HT-29 (cell line): ENCODE measurements around the gene CHRFAM7A. TPM values are rescaled to one million over a fixed set of nuclear protein-coding genes. Genes with fewer than 3 reads are reported as not detected.
"Not testable (repeated sequence)": the region's sequence is repeated elsewhere in the genome, so short reads cannot be mapped to it uniquely, and the experiment has no call there.

ENCODE experiments used
- DNase-seq: peaks from one replicate; pipeline ENCODE4 v3.0.0-alpha.2; 2015; ENCODE audit warnings: low spot score
- total RNA-seq: library from RNA; depleted of rRNA; stranded (reverse); fragments of >200 nt; shearing (Covaris generic); gene quantifications from 2 replicates; pipeline ENCODE4 v1.2.3, GENCODE V29; 2014; rRNA removed

The CHRFAM7A gene
- total RNA-seq, result not detected in 2 replicates

GRCh38 chr15:30392766-30393663 lies at the start of gene CHRFAM7A:
CHRFAM7A (minus strand) TSS chr15:30393540; CDS start chr15:30383351, 10,189 bp downstream.
- not testable (repeated sequence) for DNase-seq

- not testable (repeated sequence) for DNase-seq
These were observed 45.0 kb upstream of the CHRFAM7A start for GRCh38 chr15:30438348-30438747.

- DNase-seq, result not testable (repeated sequence)
These were observed 42.5 kb upstream of the CHRFAM7A start for GRCh38 chr15:30435878-30436277.

DNA sequence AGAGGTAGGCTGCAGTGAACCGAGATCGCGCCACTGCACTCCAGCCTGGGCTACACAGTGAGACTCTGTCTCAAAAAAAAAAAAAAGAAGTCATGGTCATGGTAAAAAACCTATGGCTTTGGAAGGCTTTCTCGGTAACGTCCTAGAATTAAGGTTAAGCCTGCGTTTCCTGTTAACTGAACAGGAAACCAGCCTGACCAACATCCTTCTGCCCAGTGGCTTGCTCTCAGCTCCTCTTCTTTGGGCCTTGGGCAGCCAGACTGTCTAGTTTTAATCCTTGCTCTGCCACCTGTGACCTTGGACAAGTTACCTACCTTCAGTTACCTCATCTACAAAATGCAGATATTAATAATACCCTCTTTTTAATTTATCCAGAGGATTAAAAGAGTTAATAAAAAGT lies 27.4 kb upstream of the CHRFAM7A start:
- not testable (repeated sequence) for DNase-seq

DNA sequence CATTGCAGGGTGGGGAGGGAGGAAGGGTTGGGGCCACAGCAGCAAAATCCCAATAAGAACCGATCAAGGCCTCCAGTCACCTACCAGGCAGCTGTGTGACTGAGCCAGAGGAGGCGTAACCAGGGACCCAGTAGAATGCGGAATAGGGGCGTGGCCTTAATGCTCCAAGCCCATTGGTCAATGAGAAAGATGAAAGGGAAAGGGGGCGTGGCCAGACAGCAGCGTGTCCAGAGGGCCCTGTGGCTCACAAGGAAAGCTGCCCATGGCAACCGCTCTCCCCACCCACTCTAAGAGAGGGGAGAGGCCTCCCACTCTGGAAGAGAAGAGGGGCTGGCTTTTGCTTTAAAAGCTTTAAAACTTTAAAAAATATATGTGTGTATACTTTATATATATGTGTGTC lies 20.8 kb upstream of the CHRFAM7A start, which contains the start of gene GOLGA8R:
Gene GOLGA8R, minus strand, starts transcription at position 101 of the 400 bp plus-strand sequence. Its CDS starts 98 bp downstream, at position 3.
- DNase-seq, result not testable (repeated sequence)

- not testable (repeated sequence) for DNase-seq
These were observed 14.3 kb upstream of the CHRFAM7A start for GRCh38 chr15:30407636-30408035.

DNA sequence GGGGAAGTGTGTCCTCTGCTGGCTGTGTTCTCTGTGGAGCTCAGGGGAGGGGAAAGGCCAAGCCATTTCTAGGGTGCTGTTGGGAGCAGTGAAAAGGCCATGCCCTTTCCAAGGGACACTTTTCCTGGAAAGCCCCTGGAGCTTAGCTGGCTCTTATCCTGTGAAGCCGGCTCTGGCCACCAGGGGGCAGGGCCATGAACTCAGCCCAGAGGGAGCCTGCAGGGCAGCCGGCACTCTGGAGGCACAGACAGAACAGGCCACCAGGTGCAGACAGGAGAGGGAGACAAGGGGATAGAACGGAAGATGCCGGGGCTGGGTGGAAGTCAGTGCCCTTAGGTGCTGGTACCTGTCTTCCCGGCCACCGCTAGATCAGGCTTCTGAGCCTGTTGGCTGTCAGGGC lies 5.6 kb upstream of the CHRFAM7A start:
- not testable (repeated sequence) for DNase-seq

DNA sequence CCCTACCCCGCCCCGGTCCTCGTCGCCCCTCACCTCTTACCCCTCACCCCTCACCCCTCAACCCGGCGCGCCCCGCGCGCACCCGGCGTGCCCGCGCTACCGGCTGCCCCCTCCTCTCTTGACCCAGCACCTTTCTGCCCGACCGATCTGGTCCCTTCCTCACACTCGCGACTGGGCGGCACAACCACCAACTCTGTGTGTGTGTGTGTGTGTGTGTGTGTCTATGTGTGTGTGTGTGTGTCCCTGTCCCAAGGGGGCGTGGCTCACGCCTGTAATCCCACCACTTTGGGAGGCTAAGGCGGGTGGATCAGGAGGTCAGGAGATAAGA lies 288 bp upstream of the CHRFAM7A start:
- DNase-seq, result not testable (repeated sequence)

GRCh38 chr15:30386318-30386887 lies 6.9 kb downstream of the CHRFAM7A start:
- not testable (repeated sequence) for DNase-seq

DNA sequence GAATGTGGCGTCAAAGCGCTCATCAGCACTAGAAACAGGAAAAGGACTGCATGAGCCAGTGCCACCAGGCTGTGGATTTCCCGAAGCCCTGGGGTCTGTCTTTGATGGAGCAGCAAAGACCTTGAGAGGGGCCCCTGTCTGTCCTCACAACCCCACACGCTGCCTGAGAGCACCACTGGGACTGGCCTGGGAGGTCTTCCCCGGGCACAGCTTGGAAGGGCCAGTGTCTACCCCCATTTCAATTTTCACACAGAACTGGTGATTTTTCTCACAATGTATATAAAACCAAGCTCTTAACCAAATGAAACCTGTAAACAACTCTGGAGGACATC lies 16.3 kb downstream of the CHRFAM7A start:
- DNase-seq, result not testable (repeated sequence)

- not testable (repeated sequence) for DNase-seq
These were observed 16.8 kb downstream of the CHRFAM7A start for GRCh38 chr15:30376375-30377081.

DNA sequence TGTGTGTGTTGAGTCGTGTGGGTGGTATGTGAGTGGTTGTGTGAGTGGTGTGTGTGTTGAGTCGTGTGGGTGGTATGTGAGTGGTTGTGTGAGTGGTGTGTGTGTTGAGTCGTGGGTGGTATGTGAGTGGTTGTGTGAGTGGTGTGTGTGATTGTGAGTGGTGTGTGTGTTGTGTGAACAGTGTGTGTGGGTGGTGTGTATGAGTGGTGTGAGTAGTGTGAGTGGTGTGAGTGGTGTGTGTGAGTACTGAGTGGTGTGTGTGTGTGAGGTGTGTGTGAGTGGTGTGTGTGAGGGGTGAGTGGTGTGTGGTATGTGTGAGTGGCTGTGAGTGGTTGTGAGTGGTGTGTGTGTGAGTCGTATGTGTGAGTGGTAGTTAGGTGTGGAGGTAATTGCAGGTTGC lies 17.5 kb downstream of the CHRFAM7A start:
- DNase-seq, result not testable (repeated sequence)

GRCh38 chr15:30374862-30375261 lies 18.5 kb downstream of the CHRFAM7A start:
- DNase-seq, result not testable (repeated sequence)

- DNase-seq, result not testable (repeated sequence)
These were observed 25.1 kb downstream of the CHRFAM7A start for GRCh38 chr15:30368271-30368670.

GRCh38 chr15:30367246-30367645 lies 26.1 kb downstream of the CHRFAM7A start:
- DNase-seq, result not testable (repeated sequence)

DNA sequence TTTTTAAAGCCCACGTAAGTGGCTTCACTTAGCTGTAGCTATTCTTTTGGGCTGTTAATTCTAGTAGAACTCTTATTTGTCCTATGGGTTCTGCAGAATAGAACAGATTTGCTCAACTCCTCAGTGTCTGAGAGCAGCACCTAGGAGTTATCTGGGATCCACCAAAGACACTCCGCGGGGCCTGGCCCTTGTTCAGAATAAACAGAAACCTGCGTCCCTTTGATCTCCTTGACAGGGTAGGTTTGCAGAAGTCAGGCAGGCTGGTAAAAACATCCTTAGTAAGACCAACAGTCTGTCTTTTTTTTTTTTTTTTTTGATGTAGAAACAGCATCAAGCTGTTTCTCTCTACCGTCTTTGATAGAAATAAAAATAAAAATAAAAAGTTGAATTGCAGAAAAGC lies 31.9 kb downstream of the CHRFAM7A start:
- DNase-seq, result not testable (repeated sequence)

DNA sequence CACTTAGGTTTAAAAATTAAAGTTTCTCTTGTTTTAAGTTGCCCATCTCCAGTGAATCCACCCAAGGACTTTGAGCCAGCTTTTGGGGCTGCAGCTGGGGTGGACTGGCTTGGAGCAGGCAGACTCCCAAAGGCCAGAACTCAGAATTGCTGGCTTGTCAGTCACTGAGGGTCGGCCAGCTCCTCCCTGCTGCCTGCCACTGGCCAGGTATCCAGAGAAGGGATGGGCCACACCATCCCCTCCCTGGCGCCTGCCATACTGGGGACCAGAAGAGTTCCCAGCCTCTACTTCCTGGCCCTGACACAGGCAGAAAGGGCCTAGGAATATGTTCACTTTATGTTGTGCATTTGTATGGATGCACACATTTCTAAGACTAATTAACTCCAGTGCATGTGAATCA lies 32.4 kb downstream of the CHRFAM7A start:
- DNase-seq, result not testable (repeated sequence)

DNA sequence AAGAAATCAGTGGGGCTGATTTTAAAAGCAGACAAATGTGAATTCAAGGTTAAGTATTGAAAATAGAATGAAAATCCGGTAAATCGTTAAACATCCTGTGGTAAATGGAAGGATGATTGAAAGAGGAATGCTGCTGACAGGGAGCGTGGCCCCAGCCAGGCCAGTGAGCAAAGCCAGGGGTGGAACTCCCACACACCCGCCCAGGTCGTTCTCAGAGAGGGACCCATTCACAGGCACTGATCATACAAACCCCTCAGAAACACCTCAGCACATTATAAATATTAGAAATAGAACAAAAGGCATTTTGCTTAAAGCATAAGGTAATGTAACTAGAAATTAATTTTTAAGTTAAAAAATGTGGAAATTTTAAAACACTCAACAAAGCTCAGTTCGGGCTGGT lies 38.3 kb downstream of the CHRFAM7A start:
- not testable (repeated sequence) for DNase-seq

- not testable (repeated sequence) for DNase-seq
These were observed 43.5 kb downstream of the CHRFAM7A start for GRCh38 chr15:30349803-30350202.

DNA sequence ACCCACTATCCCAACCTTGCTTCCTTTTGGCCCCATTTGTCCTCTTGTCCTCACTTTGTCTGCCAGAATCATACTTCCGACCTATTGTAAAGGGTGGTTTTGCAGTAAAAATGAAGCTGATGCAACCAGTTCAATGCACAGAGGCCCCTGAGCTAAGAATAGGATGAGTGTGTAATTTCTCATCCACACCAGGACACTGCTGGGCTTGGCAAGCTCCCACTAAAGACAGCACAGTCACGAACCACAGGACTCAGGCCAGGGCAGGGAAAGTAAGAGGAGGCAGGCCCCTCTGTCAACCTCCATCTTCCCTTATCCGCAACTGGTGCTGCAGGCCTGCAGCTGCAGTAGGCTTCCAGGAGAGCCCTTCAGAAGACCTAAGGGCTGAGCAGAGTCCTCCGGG lies 56.8 kb downstream of the CHRFAM7A start:
- not testable (repeated sequence) for DNase-seq

- not testable (repeated sequence) for DNase-seq
These were observed 59.2 kb downstream of the CHRFAM7A start for GRCh38 chr15:30334152-30334551.

GRCh38 chr15:30326145-30326544 lies 67.2 kb downstream of the CHRFAM7A start:
- peak; percentile 0 for DNase-seq
